ENCODE data around the gene MYO5A. TPM values are rescaled to one million over a fixed set of nuclear protein-coding genes. Genes with fewer than 3 reads are reported as not detected.

Gene MYO5A
- total and polyA plus RNA-seq, 2 donors (not counting 3 experiments of a cell fraction or from before 2014, with no cell fraction given) = 31.9 to 91.9 TPM

DNA sequence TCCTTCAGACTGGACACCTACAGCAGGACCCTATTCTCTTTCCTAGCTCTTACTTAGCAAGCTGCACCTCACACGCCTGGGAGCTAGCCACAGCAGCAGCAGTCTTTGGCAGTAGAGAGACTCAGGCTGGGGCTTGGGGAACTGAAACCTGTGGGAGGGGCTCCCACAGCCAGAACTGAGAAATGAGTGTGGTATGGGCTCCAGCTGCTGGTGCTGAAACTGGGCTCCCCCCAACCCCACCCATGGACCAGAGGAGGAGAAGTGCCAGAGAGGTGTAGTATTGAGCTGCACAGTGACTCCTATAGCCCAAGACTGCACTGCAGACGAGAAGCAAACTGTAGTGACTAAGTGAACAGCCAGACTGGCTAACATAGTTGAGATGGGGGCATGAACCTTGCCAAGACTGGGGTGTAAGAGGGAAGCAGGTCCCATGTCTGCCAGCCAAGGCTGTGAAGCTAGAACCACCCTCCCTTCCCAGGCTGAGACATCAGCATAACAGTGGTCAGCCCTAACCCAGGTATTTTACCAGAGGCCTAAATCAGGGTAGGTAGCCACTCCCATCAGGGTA, 62.5 kb downstream of the MYO5A start:
- intact Hi-C loops (cut with micrococcal nuclease) (loop anchor here (10.0 kb wide), 1 partner anchor 269 kb away; no protein-coding TSS in a partner anchor), dilution Hi-C loops (cut with MboI; ENCODE audit: extremely low pct_ligation_motif_present, low sequenced_read_pairs) (no loop called here)
- H3K36me3 ChIP-seq (ENCODE audit: control insufficient read depth in 2 of 2, extremely low read depth in 1 of 2, insufficient read depth in 2 of 2, low read length in 2 of 2) = no peaks in the 10 kb centered on the region
- CTCF ChIA-PET = interaction anchor here (1.3 kb wide), 3 partner anchors 8 to 50 kb away, joined by 3 to 5 read pairs (median 3); no protein-coding TSS in a partner anchor
- H3K9me1 ChIP-seq (replicated peaks; ENCODE audit: control insufficient read depth, extremely low read depth, insufficient read depth, low read length) = no peaks in the 10 kb centered on the region
- POLR2A ChIA-PET = no interaction called here
- no peaks in the 10 kb centered on the region for H3K27me3 ChIP-seq (ENCODE audit: control insufficient read depth in 2 of 2, insufficient read depth in 2 of 2, low read length in 2 of 2)
- DNase-seq (ENCODE audit: low read depth, low spot score) (no peak), FAIRE-seq (no peak)
- H3K4me3 ChIP-seq (replicated peaks in 1 of 3; ENCODE audit: insufficient read depth in 1 of 3, low read depth in 1 of 3, low read length in 3 of 3) = no peak overlapping the region
- H3K27ac ChIP-seq (ENCODE audit: insufficient read depth, low read depth, low read length) = no peak overlapping the region
- no peaks in the 10 kb centered on the region for H4K20me1 ChIP-seq (replicated peaks; ENCODE audit: control insufficient read depth, extremely low read depth, insufficient read depth, low read length)
- no peak overlapping the region for H3K4me2 ChIP-seq (ENCODE audit: insufficient read depth, low read length)
- H3K9me3 ChIP-seq (replicated peaks; ENCODE audit: control insufficient read depth, insufficient read depth, low read length) = no peaks in the 10 kb centered on the region
- peaks cover 77% of the 10 kb centered on the region for H3K79me2 ChIP-seq (ENCODE audit: control insufficient read depth, insufficient read depth, low read length)
- H3K9ac ChIP-seq (replicated peaks; ENCODE audit: extremely low read depth, insufficient read depth, low read length) = no peak overlapping the region
- BruUV-seq (replicated peaks) = no TSS peak
- peaks cover 28% of the 10 kb centered on the region for H3K4me1 ChIP-seq (ENCODE audit: control insufficient read depth, extremely low read depth, insufficient read depth, low read length)
- H2AFZ ChIP-seq (ENCODE audit: low read depth, low read length) = no peak overlapping the region
- TF ChIP-seq, protein P1, sequence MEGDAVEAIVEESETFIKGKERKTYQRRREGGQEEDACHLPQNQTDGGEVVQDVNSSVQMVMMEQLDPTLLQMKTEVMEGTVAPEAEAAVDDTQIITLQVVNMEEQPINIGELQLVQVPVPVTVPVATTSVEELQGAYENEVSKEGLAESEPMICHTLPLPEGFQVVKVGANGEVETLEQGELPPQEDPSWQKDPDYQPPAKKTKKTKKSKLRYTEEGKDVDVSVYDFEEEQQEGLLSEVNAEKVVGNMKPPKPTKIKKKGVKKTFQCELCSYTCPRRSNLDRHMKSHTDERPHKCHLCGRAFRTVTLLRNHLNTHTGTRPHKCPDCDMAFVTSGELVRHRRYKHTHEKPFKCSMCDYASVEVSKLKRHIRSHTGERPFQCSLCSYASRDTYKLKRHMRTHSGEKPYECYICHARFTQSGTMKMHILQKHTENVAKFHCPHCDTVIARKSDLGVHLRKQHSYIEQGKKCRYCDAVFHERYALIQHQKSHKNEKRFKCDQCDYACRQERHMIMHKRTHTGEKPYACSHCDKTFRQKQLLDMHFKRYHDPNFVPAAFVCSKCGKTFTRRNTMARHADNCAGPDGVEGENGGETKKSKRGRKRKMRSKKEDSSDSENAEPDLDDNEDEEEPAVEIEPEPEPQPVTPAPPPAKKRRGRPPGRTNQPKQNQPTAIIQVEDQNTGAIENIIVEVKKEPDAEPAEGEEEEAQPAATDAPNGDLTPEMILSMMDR (IDR thresholded peaks at IDR 0.05; ENCODE audit: extremely low read depth in 1 of 2, insufficient read depth in 1 of 2, low read depth in 1 of 2, low read length in 2 of 2) = no peak
- no peak for TF ChIP-seq MYC (IDR thresholded peaks at IDR 0.05; ENCODE audit: low read depth, low read length)
- TF ChIP-seq GATA2 (IDR thresholded peaks at IDR 0.05; ENCODE audit: insufficient read depth, insufficient read length, low read depth, low read length) = no peak
- no peak for TF ChIP-seq EZH2 (IDR thresholded peaks at IDR 0.05; ENCODE audit: borderline replicate concordance, low read depth, low read length, severe bottlenecking)
- no peak for TF ChIP-seq POLR2AphosphoS5 (IDR thresholded peaks at IDR 0.05; ENCODE audit: insufficient read depth, low read depth, low read length)
- TF ChIP-seq, protein P2, sequence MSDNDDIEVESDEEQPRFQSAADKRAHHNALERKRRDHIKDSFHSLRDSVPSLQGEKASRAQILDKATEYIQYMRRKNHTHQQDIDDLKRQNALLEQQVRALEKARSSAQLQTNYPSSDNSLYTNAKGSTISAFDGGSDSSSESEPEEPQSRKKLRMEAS (IDR thresholded peaks at IDR 0.05; ENCODE audit: insufficient read depth, insufficient read length) = no peak
- TF ChIP-seq FOS (IDR thresholded peaks at IDR 0.05; ENCODE audit: borderline replicate concordance, insufficient read depth, low read length) = no peak
- no peak for TF ChIP-seq JUN (IDR thresholded peaks at IDR 0.05; ENCODE audit: borderline replicate concordance, insufficient read depth, insufficient read length, low read depth)
- TF ChIP-seq POLR2A (IDR thresholded peaks at IDR 0.05; ENCODE audit: low read depth, low read length) = no peak

Measured in endothelial cell of umbilical vein (primary cell).